HG02885 (cell line): ENCODE data around the gene TMEM101.
"Not testable (repeated sequence)": the region's sequence is repeated elsewhere in the genome, so short reads cannot be mapped to it uniquely, and the experiment has no call there.

Source experiments
- ATAC-seq: cut with Tn5 transposase; IDR thresholded peaks from one replicate; pipeline ENCODE4 v1.9.1; 2021; ENCODE audit warnings: mild to moderate bottlenecking; ENCODE audit not compliant: unreplicated experiment, poor library complexity

TMEM101 gene

DNA sequence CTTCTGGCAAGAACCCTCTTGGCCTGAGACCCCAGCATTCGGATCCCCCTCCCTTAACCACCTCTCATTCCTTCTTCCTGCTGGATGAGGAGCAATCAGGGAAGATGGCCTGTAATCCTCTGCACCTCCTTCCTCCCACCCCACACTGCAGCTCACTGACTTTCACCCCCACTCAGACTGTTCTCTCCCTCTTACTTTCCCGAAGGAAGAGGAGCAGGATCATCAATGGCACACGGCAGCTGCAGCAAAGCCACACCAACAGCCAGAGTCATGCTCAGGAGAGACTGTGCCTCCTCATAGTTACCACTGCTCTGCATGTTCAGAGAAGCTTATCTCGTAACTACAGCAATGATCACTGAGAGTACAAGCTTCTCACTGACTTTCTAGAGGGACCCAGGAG is 10.1 kb upstream of the TMEM101 start:
- no peak for ATAC-seq

DNA sequence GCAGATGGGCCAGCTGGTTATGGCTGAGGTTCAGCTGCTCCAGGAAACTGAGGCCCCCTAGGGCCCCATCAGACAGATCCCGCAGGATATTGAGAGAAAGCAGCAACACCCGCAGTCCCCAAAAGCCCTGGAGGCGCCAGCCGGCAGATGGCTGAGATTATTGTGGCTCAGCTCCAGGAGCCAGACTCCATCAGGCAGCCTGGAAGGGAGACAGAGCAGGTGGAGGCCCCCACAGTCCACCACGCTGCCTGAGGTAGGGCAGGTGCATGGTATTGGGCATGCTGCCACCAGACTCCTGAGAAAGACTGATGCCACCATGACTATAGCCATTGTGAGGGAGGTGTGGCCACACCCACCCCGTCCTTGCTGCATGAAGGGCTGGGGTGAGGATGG is 9.5 kb upstream of the TMEM101 start:
- ATAC-seq, result no peak

DNA sequence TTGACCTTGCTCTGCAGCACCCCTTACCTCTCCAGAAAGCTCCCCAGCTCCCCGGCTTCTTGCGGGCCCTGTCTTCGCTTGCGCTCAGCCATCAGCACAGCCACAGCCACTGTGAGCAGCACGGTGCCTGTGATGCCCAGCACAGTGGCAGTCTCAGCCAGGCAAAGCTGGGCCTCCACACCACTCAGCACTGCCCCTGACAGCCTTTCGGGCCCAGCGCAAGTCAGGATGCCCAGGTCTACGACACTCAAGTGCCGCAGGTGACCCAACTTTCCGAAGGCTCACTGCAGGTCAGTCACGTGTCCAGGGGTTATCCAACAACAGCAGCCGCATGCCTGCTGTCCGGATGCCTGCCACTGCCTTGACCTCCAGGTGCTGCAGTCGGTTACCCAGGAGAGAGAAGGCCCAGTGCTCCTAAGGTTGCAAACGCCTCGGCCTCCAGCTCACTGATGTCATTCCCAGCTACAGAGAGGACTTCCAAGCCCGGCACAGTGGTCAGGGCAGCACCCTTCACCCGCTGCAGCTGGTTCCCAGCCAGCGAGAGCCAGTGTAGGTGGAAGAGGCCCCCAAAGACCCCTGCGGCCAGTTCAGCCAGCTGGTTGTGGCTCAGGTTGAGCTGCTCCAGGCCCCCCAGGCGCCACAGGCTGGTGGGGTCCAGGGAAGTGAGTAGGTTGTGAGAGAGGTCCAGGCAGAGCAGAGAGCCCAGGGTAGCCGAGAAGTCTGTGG is 8.9 kb upstream of the TMEM101 start:
- ATAC-seq, result no peak

DNA sequence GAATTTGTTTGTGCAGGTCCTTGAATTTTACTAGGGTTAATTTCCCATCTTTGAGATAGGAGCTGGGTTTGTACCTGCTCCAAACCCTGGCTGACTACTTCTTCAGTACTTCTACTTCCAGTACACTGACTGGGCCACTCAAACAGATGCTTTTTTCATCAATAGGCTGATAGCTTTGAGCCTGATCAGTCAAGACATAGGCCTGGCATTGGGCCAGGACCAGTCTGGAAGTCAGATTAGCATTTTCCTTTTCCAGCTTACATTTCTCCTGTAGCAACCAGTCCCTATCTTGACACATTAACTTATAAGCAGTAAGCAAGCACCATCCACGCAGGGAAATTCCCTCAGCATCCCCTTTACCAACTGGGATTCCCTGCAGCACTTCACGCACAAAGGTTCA is 7.5 kb upstream of the TMEM101 start:
- ATAC-seq, result no peak

DNA sequence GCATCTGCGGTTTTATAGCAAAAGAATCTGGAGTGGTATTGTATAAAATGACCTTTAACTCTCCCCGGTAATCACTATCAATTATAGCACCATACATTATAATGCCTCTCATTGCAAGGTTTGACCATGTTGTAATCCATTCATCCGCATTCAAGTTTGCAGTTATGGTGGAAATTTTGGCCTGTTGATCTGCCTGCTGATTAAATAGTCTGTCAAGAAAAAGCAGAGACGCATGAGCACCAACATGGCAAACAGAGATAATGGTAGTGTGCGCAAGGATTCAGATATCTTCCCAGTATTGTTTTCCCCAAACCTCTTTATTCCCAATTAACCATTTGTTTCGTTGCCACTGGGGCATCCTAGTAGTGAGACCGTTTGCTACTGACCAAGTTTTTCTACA is 6.5 kb upstream of the TMEM101 start:
- ATAC-seq, result not testable (repeated sequence)

DNA sequence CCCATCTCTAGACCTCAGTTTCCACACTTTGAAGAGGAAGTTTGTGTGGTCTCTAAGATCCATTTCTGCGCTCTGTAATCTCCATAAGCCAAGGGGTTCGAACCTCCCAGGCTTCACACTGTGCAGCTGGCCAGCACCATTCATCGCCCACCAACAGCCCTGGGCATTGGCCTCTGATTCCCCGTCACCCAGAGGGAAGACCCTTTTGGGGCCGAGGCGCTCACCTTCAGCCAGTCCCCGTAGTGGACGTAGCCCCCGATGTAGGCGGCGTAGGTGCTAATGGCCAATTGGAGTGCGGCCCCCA is 678 bp downstream of the TMEM101 start:
- no peak for ATAC-seq

DNA sequence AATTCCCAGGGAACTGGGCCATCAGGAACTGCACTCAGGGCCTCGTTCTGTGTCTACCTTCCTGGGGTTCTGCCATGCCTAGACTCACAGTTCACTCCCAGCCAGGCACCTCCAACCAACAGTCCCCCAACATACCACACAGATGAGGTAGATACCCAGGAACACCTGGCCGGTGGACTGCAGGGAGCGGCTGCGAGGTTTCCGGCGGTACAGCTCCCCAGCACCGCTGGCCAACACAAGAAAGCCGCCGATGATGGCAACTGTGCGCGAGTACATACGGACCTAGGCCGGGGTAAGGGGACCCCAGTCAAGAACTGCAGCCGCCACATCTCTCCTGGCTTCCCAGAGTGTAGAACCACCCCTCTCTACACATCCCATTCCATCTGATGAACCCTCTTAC is 1.9 kb downstream of the TMEM101 start:
- no peak for ATAC-seq

DNA sequence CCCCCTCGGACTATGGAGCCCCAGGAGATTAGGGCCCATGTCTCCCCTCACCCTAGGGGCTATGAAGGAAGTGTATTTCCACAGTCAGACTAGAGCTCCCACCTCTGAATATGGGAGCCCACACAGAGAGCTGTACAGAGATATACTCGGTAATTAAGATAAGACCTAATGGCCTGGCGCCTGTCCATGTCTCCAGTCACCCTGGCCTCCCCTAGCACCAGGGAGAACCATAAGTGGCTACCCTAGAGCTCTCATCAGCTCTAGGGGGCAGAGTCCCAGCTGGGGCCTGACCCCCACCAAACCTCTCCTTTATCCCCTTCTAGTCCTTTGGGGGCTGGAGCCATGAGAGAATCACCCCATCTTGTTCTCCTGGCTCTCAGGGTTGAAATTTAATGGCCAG is 2.4 kb downstream of the TMEM101 start:
- ATAC-seq, result no peak

DNA sequence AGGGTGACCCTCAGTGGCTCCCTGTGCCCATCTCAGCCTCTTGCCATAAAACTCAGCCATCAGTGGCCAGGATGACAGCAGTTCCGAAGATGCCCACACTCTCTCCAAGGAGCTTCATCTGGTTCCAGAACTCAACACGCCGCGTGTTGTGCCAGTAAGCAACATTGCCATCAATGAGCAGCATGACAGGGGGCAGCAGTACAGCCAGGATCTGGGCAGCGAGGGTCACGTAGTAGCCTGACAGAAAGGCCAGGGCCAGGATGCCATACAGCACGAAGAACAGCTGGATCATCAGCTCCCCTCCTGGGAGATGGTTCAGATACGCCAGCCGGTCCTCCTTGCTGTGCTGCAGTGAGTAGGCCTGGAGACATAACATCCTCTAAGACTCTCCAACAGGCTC is 2.9 kb downstream of the TMEM101 start:
- no peak for ATAC-seq

DNA sequence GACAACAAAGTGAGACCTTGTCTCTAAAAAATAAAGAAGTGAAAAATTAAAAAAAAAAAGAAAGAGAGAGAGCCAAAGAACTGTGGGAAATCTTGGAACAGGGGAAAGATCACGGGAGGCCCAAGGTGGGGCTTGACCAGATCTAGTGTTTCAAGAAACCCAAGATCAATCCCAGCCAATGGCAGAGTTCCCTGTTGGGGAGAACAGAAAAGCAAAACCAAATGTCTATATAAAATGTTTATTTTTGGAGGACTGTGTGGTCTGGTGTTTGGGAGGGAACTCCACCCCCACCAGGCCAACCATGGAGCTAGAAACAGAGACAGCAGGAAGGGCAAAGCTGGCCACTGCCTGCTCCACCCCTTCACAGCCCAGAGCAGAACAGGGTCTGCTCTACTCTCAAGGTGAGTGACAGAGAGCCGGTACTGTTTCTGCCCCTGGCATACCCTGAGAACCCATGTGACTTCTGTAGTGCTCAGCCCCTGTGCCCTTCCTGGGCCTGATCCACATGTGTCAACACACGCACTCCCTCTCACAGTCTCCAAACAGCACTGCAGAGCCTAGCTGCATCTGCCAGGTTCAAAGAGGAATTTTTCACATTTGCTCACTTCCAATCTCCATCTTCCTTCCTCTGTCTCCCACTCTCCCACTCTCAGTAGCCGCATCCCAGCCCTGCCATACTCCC is 3.7 kb downstream of the TMEM101 start:
- ATAC-seq, result no peak

DNA sequence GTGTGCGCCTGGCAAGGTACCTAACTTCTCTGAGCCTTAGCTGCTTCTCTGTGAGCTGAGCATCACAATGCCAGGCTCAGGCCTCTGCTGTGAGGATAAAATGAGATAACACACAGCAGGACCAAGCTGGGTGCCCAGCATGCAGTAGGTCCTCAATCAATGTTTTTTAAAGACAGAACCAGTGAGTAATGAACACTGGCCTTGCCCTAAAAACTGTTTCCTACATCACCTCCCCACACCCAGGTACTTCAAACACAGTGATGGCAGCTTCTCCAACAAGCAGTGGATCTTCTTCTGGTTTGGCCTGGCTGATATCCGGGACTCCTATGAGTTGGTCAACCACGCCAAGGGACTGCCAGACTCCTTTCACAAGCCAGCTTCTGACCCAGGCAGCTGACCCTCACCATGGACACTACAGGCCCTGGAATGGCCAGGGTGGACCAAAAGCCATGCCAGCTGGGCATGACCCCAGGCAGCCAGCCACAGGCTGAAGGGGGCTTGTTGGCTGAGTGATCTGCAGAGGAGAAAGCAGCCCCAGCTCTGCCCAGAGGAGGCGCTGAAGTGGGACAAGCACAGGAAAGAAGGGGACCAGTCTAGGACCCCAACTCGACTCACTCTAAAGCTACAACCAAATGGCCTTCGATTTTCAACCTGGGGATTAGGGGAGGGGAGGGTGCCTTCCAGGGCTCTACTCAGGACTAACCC is 6.4 kb downstream of the TMEM101 start:
- ATAC-seq, result no peak

DNA sequence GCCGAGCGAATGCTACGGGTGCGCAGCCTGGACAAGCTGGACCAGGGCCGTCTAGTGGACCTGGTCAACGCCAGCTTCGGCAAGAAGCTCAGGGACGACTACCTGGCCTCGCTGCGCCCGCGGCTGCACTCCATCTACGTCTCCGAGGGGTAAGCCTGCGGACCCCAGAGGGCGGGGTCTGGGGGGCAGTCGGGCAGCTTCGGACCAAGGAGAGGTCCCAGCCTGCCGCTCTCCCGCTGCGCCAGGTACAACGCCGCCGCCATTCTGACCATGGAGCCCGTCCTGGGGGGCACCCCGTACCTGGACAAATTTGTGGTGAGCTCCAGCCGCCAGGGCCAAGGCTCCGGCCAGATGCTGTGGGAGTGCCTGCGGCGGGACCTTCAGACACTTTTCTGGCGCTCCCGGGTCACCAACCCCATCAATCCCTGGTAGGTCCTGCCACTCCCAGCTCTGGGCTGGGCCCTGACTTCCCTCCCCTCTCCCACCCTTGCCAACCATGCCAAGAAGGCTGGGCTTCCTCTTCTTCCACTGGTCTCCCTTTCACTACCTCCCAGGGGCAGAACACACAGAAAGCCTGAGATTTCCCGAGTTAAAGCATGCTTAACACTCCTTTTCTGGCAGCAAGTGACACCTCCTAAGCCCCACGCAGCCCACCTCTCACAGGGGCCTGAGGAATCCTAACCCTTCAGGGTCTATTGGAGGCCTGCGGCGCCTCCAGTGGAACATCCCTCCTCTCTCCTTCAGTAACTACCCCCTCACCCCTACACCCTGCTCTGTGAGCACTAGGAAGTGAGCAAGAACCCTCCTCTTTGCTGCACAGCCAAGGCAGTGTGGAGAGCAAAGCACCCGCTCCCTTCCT is 7.2 kb downstream of the TMEM101 start:
- ATAC-seq, result no peak

DNA sequence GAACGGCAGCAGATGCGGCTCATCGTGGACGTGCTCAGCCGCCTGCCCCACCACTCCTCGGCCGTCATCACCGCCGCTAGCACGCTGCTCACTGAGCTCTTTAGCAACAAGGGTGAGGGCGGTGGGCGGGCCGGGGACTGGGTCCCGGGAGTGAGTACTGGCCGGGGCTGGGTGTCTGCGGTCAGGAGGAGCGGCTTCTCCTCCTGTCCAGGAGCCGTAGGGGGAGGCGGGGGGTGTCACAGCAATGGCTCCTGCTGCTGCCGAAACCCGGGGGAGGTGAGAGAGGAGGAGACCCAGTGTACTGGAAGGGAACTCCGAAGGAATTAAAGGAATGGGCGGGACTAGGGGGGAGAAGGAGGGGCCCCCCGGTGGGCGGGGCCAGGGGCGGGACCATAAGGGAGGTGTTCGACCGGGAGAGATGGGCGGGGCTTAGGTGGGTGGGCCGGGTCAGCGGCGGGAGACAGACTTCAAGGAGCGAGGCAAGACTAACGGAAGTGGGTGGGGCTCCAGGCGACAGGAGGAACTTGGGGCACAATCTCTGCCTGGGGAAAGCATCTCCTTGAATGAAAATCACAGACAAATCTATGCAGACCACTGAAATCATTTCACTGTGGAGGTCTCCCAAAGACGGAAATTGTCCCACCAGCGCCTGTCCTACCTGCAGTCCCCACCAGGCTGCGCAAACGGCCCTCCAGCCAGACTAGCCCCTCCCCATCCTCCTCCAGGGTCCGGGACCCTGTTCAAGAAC is 8.0 kb downstream of the TMEM101 start:
- peak; percentile 83 for ATAC-seq

DNA sequence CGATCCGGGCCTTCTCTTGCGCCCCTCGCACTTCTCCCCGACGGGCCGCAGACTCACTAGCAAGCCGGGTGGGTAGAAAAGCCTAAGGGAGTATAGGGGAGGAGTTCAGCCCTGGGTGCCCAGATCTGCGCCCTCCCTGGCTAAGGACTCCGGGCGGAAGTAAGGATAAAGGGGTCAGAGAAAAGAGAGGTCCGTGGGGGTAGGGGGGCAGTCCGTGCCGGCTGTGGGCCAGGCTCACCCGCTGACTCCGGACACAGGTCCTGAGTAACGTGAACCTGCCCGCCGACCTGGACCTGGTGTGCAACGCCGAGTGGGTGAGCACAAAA is 8.5 kb downstream of the TMEM101 start:
- no peak for ATAC-seq

DNA sequence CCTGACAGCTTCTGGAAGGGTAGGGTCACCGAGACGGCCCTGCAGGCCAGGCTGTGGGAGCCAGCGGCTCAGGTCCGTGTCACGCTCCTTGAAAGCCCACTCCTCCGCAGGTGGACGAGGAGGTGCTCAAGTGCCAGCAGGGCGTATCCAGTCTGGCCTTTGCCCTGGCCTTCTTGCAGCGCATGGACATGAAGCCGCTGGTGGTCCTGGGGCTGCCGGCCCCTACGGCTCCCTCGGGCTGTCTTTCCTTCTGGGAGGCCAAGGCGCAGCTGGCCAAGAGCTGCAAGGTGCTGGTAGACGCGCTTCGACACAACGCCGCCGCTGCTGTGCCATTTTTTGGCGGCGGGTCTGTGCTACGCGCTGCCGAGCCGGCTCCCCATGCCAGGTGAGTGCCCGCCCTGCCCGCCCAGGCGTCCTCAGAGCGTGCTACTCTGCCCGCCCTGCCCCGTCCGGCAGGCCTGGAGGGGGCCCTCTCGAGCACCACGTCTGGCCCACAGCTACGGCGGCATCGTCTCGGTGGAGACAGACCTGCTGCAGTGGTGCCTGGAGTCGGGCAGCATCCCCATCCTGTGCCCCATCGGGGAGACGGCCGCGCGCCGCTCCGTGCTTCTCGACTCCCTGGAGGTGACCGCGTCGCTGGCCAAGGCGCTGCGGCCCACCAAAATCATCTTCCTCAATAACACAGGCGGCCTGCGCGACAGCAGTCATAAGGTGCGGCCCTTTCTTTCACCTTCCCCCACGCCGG is 9.1 kb downstream of the TMEM101 start:
- ATAC-seq, result no peak

DNA sequence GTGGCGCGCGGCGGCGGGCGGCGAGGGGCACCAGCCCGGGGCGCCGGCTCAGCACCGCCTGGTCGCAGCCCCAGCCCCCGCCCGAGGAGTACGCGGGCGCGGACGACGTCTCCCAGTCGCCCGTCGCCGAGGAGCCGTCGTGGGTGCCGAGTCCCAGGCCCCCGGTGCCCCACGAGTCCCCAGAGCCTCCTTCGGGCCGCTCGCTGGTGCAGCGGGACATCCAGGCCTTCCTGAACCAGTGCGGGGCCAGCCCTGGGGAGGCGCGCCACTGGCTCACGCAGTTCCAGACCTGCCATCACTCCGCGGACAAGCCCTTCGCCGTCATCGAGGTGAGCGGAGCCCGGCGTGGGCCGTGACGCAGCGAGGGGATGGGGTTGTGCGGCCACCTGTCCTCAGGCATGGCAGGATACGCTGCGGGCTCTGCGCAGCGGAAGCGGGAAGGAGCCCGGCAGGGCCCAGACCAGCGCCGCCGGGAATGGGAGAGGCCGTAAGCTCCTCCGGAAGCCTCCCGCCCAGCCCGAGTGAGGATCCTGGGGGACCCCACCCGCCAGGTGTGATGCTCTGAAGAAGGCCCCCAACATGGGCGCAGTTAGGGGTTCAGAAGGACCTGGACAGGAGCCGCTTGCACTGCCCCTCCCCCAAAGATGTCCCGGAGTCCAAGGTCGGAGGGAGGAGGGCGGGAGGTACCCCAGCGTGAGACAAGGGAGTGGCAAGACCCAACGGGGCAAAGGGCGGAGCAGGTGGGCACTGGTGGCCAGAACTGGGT is 9.8 kb downstream of the TMEM101 start:
- ATAC-seq, result no peak

DNA sequence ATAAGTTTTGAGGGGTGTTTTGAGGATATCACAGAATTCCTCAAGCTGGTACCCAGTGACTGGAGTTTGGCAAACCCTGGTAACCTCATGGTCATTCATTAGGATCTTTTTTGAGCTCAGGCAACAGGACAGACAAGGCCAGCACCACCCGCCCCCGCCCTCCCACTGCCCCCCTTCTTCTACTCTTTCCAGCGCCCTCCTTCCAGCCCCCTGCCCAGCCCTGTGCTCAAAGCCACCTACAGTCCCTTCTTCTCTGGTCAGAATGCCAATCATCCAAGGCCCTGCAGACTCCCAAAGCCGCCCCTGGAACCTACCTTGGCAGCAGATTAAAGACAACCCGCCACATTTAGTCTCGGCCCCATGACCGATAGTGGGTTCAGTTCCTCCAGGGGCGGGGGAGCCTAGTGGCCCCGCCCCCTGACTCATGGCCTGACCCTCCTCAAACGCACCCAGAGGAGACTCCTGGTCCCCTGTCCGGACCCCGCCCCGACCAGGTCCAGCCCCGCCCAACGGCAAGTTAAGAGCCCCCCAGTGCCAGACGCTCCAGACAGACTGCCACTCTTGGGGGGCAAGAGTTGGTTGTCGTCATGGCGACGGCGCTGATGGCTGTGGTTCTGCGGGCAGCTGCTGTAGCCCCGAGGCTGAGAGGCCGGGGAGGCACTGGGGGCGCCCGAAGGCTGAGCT is 10.5 kb downstream of the TMEM101 start, which contains the start of gene NAGS:
Gene NAGS (plus strand): TSS at position 546 of the 684 bp plus-strand sequence. CDS start 42 bp downstream, at position 588.
- no peak for ATAC-seq

DNA sequence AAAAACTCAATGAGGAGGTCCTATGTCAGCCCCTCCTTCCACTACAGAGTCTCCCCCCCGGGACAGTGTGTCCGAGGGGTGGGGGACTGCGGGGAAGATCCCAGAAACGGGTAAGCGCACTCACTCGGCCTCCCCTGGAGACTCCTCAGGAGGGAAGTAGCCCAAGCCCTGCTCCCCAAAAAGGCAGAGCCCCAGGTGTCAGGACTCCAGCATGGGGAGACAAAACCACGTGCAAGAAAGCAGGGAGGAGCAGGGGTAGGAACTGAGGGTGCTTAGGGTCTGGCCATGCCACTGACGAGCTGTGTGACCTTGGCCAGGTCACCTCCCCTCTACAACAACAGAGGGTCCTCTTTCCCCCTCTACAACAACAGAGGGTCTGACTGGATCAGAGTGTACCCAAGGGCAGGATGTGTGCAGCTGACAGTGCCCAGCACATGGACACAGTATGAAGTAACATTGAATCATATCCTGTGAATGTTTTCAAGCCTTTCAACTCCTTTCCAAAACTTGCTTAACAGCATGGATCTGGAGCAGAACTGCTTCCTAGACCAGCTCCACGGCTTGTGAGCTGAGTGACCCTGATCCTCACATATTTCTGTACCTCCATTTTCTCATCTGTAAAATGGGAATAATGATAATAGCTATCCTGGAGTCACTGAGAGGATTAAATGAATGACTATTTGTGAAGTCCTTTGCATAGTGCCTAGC is 12.5 kb downstream of the TMEM101 start:
- no peak for ATAC-seq
